ENCODE data around the gene CDC42BPA.

DNA sequence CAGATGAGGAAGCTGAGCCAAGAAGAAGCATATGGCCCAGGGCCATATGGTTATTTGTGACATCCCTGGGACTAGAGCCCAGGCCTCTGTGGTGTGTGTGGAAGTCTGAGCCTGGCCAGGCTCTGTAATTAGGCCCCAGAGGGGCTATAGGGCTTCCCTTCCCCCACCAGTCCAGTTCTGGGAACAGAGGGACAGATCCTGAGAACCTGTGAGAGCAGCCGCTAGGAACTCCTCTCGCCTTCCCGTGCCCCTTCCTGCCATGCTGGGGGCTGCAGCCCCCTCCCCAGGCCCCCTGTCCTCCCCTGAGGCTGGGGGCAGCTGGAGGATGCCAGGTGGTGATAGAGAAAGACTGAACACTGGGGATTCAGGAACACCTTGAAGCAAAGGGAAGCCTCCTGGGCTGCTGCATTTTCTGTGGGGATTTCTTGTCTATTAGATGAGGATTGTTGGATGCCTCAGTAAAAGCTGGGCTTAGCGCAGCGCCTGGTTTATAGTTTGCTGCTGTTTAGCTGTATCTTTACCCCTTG is 344.9 kb downstream of the CDC42BPA start:
- no peak for TF ChIP-seq CTCF (conservative IDR thresholded peaks at IDR 0.05 in 1 of 2, IDR thresholded peaks at IDR 0.05 in 1 of 2; ENCODE audit: low read depth in 1 of 2, low read length in 2 of 2)
- no peak for TF ChIP-seq EZH2 (IDR thresholded peaks at IDR 0.05; ENCODE audit: low read length, missing control alignments)
